ENCODE measurements around the gene ITGA11. TPM values are rescaled to one million over a fixed set of nuclear protein-coding genes. Genes with fewer than 3 reads are reported as not detected.
A peak's percentile ranks its signal among the peaks of the same experiment; 100 is the strongest.

ITGA11 gene
- total RNA-seq, 2 donors from 2014 or later: 0.99 to 1.0 TPM

GRCh38 chr15:68334661-68335124 lies 97.3 kb downstream of the ITGA11 start:
- H3K27me3 ChIP-seq: no peaks in the 10 kb centered on the region
- peak overlapping the region; percentile 12 to 79 (median 68) for H3K27ac ChIP-seq
- peaks cover 23% of the 10 kb centered on the region for H3K4me1 ChIP-seq
- TF ChIP-seq, protein P1, sequence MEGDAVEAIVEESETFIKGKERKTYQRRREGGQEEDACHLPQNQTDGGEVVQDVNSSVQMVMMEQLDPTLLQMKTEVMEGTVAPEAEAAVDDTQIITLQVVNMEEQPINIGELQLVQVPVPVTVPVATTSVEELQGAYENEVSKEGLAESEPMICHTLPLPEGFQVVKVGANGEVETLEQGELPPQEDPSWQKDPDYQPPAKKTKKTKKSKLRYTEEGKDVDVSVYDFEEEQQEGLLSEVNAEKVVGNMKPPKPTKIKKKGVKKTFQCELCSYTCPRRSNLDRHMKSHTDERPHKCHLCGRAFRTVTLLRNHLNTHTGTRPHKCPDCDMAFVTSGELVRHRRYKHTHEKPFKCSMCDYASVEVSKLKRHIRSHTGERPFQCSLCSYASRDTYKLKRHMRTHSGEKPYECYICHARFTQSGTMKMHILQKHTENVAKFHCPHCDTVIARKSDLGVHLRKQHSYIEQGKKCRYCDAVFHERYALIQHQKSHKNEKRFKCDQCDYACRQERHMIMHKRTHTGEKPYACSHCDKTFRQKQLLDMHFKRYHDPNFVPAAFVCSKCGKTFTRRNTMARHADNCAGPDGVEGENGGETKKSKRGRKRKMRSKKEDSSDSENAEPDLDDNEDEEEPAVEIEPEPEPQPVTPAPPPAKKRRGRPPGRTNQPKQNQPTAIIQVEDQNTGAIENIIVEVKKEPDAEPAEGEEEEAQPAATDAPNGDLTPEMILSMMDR (IDR thresholded peaks at IDR 0.05): no peak
- TF ChIP-seq POLR2A (IDR thresholded peaks at IDR 0.05): no peak
- peak; percentile 45 for ATAC-seq
- DNase-seq: peak in 1 of 4 donors; percentile 26
- WGBS, 2 donors: 44 to 45% methylated on average over 8 to 9 of the region's 9 CpGs
- H3K4me3 ChIP-seq: no peak overlapping the region
- H3K9me3 ChIP-seq: no peaks in the 10 kb centered on the region
- intact Hi-C loops (cut with DNase I): no loop called here
- H3K36me3 ChIP-seq (replicated peaks in 1 of 2; ENCODE audit: insufficient read depth in 1 of 2, low read depth in 2 of 2): no peaks in the 10 kb centered on the region

DNA sequence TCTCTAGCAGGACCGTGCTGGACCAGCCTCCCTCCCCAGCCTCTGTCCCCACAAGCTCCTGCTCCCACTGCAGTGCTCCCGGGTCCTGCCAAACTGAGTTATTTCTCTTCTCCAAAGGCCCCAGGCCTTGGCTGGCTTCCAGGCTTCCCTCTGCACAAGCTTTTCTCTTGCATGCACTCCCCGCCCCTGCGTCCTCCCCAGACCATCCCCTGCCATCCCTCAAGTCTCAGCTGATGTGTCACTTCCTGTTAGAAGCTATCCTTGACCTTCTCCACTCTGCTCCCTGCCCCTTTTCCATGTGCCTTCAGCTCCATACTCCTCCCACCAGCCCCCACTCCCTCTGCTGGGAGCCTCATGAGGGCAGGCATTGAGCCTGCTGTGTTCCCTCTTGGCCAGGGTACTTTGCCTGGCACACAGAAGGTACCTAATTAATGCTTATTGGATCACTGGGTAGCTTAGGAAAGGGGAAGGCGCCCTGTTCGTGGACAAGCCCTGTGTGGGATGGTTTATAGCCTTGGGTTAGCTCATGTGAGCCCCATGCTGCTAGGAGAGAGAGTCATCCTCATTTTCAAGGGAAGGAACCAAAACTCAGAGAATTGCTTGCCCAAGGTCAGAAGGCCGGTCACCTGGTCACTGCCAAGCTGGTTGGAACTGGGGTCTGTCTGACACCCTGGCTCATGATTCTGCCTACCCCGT lies 98.0 kb downstream of the ITGA11 start:
- intact Hi-C loops (cut with DNase I): no loop called here
- Histone ChIP-seq H3K4me1 (peaks cover 23% of the 10 kb centered on the region), H3K36me3 (replicated peaks in 1 of 2; ENCODE audit: insufficient read depth in 1 of 2, low read depth in 2 of 2) (no peaks in the 10 kb centered on the region), H3K27me3 (no peaks in the 10 kb centered on the region), H3K9me3 (no peaks in the 10 kb centered on the region), H3K27ac (peak overlapping the region in 3 of 4 donors; percentile 66 to 79 (median 71)), H3K4me3 (no peak overlapping the region)
- WGBS, 2 donors: 76 to 85% methylated on average over 6 to 8 of the region's 8 CpGs
- TF ChIP-seq POLR2A (IDR thresholded peaks at IDR 0.05): no peak
- TF ChIP-seq, protein P1 (IDR thresholded peaks at IDR 0.05): no peak
- DNase-seq: peak in 2 of 4 donors; percentile 24 to 47
- ATAC-seq: no peak

DNA sequence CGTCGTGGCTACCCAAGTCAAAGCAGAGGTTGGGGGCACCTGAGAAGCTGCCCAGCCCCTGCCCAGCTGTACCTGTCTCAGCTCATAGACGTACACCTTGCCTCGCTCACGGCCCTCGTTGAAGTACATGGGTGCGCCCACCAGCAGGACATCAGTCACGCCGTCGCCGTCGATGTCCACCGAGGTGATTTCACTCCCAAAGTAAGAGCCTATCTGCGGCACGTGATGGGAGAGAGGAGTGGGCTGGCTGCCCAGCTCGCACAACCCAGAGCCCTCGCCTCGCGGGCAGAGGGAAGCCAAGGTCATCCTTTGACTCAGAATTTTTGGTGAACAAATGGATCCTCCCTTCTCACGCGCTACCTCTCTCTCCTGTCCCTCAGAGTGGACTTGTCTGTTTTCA lies 99.7 kb downstream of the ITGA11 start:
- Histone ChIP-seq H3K9me3 (no peaks in the 10 kb centered on the region), H3K4me1 (peaks cover 23% of the 10 kb centered on the region), H3K36me3 (replicated peaks in 1 of 2; ENCODE audit: insufficient read depth in 1 of 2, low read depth in 2 of 2) (no peaks in the 10 kb centered on the region), H3K27me3 (no peaks in the 10 kb centered on the region), H3K4me3 (no peak overlapping the region), H3K27ac (no peak overlapping the region)
- ATAC-seq: no peak
- TF ChIP-seq, protein P1 (IDR thresholded peaks at IDR 0.05): no peak
- intact Hi-C loops (cut with DNase I): no loop called here
- DNase-seq: no peak
- WGBS, 2 donors: 70 to 86% methylated on average over 21 of the region's 21 CpGs

GRCh38 chr15:68330901-68331300 lies 101.1 kb downstream of the ITGA11 start:
- H3K27ac ChIP-seq: no peak overlapping the region
- peaks cover 23% of the 10 kb centered on the region for H3K4me1 ChIP-seq
- no peaks in the 10 kb centered on the region for H3K27me3 ChIP-seq
- no peak for TF ChIP-seq POLR2A (IDR thresholded peaks at IDR 0.05)
- TF ChIP-seq, protein P1 (IDR thresholded peaks at IDR 0.05): no peak
- no peaks in the 10 kb centered on the region for H3K36me3 ChIP-seq (replicated peaks in 1 of 2; ENCODE audit: insufficient read depth in 1 of 2, low read depth in 2 of 2)
- H3K9me3 ChIP-seq: no peaks in the 10 kb centered on the region
- intact Hi-C loops (cut with DNase I): no loop called here
- DNase-seq: no peak
- WGBS, 2 donors: 53 to 66% methylated on average over 10 of the region's 10 CpGs
- ATAC-seq: no peak
- H3K4me3 ChIP-seq: no peak overlapping the region

GRCh38 chr15:68330416-68330815 lies 101.5 kb downstream of the ITGA11 start:
- Histone ChIP-seq H3K4me3 (no peak overlapping the region), H3K27me3 (no peaks in the 10 kb centered on the region), H3K9me3 (no peaks in the 10 kb centered on the region), H3K27ac (no peak overlapping the region), H3K4me1 (peaks cover 20% of the 10 kb centered on the region), H3K36me3 (replicated peaks in 1 of 2; ENCODE audit: insufficient read depth in 1 of 2, low read depth in 2 of 2) (no peaks in the 10 kb centered on the region)
- ATAC-seq (no peak), DNase-seq (no peak)
- WGBS, 2 donors: 51 to 62% methylated on average over 6 of the region's 6 CpGs
- intact Hi-C loops (cut with DNase I): no loop called here
- TF ChIP-seq POLR2A (IDR thresholded peaks at IDR 0.05): no peak
- TF ChIP-seq, protein P1 (IDR thresholded peaks at IDR 0.05): no peak
